ENCODE results near the gene SEC23IP.

Gene SEC23IP

GRCh38 chr10:119940487-119940886, 48.0 kb downstream of the SEC23IP start:
- no peak for DNase-seq (ENCODE audit: low read depth)

GRCh38 chr10:119942973-119943372, 50.4 kb downstream of the SEC23IP start:
- no peak for DNase-seq (ENCODE audit: low read depth)

GRCh38 chr10:119945805-119946204, 53.3 kb downstream of the SEC23IP start:
- DNase-seq (ENCODE audit: low read depth), result no peak

- DNase-seq (ENCODE audit: low read depth), result no peak
Measured at GRCh38 chr10:119947300-119947699, 54.8 kb downstream of the SEC23IP start.

- no peak for DNase-seq (ENCODE audit: low read depth)
Measured at GRCh38 chr10:119957451-119957850, 64.9 kb downstream of the SEC23IP start.

- DNase-seq (ENCODE audit: low read depth), result no peak
Measured at GRCh38 chr10:119962837-119963236, 70.3 kb downstream of the SEC23IP start.

- no peak for DNase-seq (ENCODE audit: low read depth)
Measured at GRCh38 chr10:119967066-119967465, 74.5 kb downstream of the SEC23IP start.

- no peak for DNase-seq (ENCODE audit: low read depth)
Measured at GRCh38 chr10:119969609-119970008, 77.1 kb downstream of the SEC23IP start.

- DNase-seq (ENCODE audit: low read depth), result no peak
Measured at GRCh38 chr10:119970107-119970506, 77.6 kb downstream of the SEC23IP start.

GRCh38 chr10:119970963-119971362, 78.4 kb downstream of the SEC23IP start:
- no peak for DNase-seq (ENCODE audit: low read depth)

GRCh38 chr10:119973281-119973680, 80.8 kb downstream of the SEC23IP start:
- DNase-seq (ENCODE audit: low read depth), result no peak

- DNase-seq (ENCODE audit: low read depth), result no peak
Measured at GRCh38 chr10:119976421-119976820, 83.9 kb downstream of the SEC23IP start.

GRCh38 chr10:119980956-119981750, 88.6 kb downstream of the SEC23IP start:
- no peak for DNase-seq (ENCODE audit: low read depth)

- DNase-seq (ENCODE audit: low read depth), result no peak
Measured at GRCh38 chr10:119981826-119982225, 89.3 kb downstream of the SEC23IP start.

- DNase-seq (ENCODE audit: low read depth), result no peak
Measured at GRCh38 chr10:119988333-119988732, 95.8 kb downstream of the SEC23IP start.

GRCh38 chr10:119989966-119990365, 97.4 kb downstream of the SEC23IP start:
- DNase-seq (ENCODE audit: low read depth), result no peak

GRCh38 chr10:119991066-119991465, 98.5 kb downstream of the SEC23IP start:
- DNase-seq (ENCODE audit: low read depth), result no peak

GRCh38 chr10:119991816-119992215, 99.3 kb downstream of the SEC23IP start:
- no peak for DNase-seq (ENCODE audit: low read depth)
